Gastroesophageal sphincter (tissue), 3 donors: Measurements from ENCODE around the gene C6orf89.

Source experiments
- CTCF ChIP-seq, 4 experiments: fragments of 200-600 bp in 2 of 4; fragments of 450-650 bp in 2 of 4; sonication (generic) in 1 of 4; IDR thresholded peaks; one replicate each; pipeline ENCODE4 v1.5.1; 2017 to 2019; ENCODE audit warnings: antibody characterized with exemption in 4 of 4, mild to moderate bottlenecking in 2 of 4, moderate library complexity in 2 of 4
- POLR2A ChIP-seq, 2 donors: fragments of 450-650 bp; IDR thresholded peaks; one replicate each; pipeline ENCODE4 v1.6.1; 2017; ENCODE audit warnings: antibody characterized with exemption in 2 of 2, mild to moderate bottlenecking in 2 of 2, moderate library complexity in 1 of 2
- POLR2AphosphoS5 ChIP-seq: sonication (generic); formaldehyde crosslinking; IDR thresholded peaks from one replicate; pipeline ENCODE4 v1.6.1; 2017; ENCODE audit warnings: antibody characterized with exemption

DNA sequence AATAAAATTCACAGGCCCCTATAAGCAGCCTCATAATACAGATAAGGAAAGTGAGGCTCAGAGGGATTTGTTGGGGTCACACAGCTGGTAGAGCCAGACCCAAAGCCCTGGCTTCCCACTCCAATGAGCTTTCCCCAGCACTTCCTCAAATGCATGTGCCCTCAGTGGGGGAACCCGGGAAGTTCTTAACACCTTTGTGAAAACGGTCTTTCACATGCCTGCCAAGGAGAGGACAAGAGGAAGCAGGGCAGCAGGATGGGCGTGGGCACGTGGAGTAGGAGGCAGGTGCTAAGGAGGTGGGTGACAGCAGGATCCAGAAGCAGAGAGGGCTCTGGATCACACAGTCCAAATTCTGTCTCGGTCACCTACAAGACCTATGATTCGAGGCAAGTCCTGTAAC, 69.4 kb downstream of the C6orf89 start:
- TF ChIP-seq POLR2AphosphoS5 (no peak), POLR2A (IDR thresholded peaks at IDR 0.05) (no peak), CTCF (IDR thresholded peaks at IDR 0.05) (no peak)
